ENCODE data around the gene RASAL2.
"Not testable (repeated sequence)": the region's sequence is repeated elsewhere in the genome, so short reads cannot be mapped to it uniquely, and the experiment has no call there.

Gene RASAL2

DNA sequence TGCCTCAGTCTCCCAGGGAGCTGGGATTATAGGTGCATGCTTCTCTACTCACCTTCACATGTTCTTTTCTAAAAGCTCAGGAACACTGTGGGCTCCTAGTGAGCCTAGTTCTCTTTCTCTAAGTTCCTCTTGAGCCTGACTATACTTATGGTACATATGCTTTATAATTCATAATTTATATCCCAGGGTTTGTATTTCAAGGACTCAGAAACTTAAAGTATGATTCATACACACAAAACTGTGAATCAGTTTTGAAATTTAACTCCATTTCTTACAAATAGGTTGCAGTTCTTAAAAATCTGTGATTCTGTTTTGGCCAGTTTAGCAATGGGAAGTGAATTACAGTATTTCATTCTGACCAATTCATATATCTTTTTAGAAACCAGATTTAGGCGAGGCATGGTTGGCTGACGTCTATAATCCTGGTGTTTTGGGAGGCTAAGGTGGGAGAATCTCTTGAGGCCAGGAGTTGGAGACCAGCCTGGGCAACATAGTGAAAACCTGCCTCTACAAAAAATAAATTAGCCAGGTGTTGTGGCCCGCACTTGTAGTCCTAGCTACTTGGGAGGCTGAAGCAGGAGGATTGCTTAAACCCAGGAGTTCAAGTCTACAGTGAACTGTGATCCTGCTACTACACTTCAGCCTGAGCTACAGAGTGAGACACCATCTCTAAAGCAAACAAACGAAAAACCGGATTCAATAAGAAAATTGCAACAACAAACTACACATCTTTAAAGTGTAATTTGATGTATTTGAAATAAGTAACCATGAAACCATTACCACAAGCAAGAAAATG lies 15.6 kb downstream of the RASAL2 start:
- no peak for DNase-seq (ENCODE audit: low read depth in 1 of 2, low spot score in 1 of 2)

DNA sequence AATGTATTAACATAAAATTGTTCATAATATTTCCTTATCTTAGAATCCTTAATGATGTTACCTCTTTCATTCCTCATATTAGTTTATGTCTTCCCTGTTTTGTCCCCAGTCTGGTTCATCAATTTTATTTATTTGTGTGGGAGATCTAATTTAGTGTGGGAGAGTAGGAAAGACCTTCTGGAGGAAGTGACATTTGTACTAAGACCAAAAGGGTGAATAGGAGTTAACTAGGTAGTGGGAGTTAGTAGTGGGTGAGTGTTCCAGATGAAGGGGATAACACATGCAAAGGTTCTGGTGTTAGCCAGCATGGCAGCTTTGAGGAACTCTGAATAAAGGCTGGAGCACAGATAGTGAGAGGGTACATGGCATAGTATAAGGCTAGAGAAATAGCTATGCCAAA lies 21.4 kb downstream of the RASAL2 start:
- no peak for DNase-seq (ENCODE audit: low read depth in 1 of 2, low spot score in 1 of 2)

DNA sequence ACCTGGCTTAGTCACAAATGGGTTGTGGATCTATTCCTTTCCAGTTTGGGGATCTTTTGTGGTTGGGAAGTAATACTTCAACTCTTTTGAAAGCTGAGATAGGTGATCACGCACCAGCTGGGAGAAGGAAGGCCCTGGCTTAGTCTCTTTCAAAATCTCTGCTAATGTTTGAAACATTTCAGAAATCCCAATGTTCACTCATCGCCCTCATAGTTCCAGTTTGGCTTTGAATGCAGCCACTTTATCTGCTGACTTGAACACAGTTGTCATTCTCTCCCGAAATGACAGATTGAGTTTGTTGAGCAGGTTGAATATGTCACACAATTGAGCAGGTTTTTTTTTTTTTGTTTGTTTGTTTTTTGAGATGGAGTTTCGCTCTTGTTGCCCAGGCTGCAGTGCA lies 24.6 kb downstream of the RASAL2 start:
- no peak for DNase-seq (ENCODE audit: low read depth in 1 of 2, low spot score in 1 of 2)

DNA sequence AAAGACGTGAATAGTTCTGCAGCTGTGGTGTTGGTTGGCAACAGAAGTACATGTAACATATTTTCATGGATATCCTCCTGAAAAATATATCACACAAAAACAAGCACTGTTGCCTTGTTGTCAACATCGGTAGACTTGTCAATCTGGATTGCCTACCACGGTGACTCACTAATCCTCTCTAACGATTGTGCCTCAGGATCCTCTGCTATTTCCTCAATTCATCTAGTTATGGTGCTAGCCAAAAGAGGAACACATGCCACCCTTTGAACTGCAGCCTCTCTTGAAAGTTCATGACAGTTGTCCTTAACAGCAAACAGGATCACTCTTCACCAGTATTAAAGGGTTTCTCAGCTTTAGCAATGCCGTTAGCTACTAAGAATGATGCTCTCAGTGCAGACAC lies 25.7 kb downstream of the RASAL2 start:
- DNase-seq (ENCODE audit: low read depth in 1 of 2, low spot score in 1 of 2), result no peak

DNA sequence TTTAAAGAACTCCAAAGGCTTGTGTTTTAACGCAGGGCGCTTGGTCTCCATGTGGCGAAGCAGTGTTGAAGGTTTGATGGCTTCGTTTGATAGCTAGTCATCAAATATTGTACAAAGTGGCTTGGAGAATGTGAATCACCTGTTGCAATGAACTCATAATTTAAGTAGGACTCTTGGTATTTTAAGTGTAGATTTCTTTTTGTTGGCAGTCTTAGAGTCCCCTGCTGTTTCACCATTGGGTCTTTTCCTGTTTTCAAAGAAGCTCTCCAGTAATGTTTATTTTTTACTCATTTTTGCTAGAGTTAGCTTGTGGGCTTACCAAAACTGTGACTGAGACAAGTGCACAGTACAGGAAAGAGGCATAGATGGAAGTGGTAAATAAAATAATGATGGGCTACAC lies 26.2 kb downstream of the RASAL2 start:
- no peak for DNase-seq (ENCODE audit: low read depth in 1 of 2, low spot score in 1 of 2)

DNA sequence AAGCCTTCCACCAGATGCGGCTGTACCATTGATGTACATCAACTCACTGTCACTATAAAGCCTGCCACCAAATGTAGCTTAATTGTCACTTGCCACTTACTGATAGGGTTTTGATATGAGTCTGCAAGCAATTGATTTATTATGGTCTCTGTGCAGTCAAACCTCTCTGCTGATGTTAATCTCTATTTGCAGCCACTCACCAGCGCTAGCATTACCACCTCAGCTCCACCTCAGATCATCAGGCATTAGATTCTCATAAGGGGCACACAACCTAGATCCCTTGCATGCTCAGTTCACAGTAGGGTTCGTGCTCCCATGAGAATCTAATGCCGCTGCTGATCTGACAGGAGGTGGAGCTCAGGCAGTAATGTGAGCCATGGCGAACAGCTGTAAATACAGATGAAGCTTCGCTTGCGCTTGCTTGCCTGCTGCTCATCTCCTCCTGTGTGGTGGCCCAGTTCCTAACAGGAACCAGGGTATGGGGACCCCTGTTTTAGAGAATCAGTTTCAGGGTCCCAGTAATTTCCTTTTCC lies 26.7 kb downstream of the RASAL2 start:
- not testable (repeated sequence) for DNase-seq (ENCODE audit: low read depth in 1 of 2, low spot score in 1 of 2)

DNA sequence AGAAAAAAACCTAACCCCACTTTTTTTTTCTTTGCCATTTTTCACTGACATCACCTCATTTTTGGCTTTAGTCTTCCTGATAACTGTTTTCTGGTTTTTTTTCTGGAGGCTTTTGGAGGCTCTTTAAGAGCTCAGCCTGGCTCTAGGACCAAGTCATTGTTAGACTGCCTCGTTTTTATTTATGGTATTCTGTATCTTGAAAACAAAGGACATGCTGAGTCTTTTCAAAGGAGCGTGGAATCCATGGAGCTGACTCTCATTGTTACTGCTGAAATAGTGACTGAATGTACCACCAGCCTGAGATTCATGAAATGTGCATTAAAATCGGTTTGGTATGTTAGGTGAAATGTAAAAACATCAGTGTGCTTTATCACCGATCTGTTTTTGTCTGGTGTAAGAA lies 28.0 kb downstream of the RASAL2 start:
- no peak for DNase-seq (ENCODE audit: low read depth in 1 of 2, low spot score in 1 of 2)

DNA sequence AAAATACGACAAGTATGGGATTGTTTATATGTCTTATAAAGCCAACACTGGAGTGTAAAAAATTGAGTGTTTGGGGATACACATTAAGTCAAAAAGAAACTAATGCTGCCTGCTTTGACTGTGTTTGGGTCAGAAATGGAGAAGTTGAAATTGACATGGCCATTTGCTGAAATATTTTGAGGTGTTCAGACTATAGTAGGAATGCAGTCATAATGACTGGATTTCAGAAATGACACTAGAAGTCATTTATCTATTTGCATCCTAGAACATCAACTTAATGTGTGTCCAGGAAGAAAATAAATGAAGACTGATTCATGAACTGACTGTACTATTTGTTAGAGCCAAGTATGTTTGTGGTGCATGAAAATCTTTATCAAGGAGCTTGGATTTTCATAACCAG lies 28.4 kb downstream of the RASAL2 start:
- DNase-seq (ENCODE audit: low read depth in 1 of 2, low spot score in 1 of 2), result no peak

DNA sequence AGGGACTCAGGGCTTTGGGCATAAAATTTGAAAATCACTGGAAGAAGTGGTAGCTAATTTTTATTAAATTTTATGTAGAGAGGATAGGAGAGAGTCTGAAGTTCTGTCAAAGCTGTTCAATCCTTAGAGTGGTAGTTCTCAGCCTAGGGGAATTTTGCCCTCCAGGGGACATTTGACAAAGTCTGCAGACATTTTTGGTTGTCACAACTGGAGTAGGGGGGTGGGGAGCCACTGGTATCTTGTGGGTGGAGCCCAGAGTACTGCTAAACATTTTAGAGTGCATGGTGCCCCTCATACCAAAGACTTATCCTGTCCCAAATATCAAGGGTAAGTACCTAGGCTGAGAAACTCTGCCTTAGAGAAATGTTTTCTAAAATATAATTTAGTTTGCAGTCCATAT lies 30.2 kb downstream of the RASAL2 start:
- DNase-seq (ENCODE audit: low read depth in 1 of 2, low spot score in 1 of 2), result no peak

DNA sequence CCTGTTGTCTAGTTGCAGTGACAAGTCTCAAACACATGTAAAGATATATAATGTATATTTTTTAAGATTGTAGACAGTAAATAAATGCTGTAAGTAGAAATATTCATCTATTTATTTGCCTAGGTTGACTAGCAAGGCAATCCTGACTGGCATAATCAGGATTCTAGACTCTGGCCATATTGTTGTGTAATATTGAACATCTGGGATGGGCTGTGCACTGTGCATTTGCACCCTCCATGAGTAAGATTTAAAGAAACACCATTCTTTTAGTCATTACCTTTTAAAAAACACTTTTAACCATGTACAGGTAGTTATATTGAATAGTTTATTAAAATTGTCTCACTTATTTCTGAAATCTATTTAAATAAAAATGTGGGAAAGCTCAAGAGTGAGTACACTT lies 32.4 kb downstream of the RASAL2 start:
- DNase-seq (ENCODE audit: low read depth in 1 of 2, low spot score in 1 of 2), result no peak

DNA sequence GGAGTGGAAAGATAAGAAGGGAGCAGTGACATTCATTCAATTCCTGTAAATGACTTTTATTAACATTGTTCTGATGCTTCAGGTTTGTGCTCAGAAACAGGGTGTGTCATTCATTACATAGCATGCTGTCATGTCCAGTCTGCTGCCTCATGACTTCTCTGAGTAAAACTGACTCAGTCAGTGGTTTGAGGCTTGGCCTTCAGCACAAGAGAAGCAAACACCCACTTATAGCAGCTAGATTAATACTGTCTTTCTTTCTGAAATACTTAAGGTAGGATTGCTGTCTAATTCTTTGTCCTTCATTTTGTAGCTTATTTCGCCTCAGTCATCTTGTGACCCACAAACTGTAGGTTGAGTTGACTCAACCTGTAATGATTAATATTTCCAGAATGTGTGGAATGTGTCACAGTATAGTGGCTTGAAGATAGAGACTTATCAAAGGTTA lies 32.9 kb downstream of the RASAL2 start:
- DNase-seq (ENCODE audit: low read depth in 1 of 2, low spot score in 1 of 2), result no peak

DNA sequence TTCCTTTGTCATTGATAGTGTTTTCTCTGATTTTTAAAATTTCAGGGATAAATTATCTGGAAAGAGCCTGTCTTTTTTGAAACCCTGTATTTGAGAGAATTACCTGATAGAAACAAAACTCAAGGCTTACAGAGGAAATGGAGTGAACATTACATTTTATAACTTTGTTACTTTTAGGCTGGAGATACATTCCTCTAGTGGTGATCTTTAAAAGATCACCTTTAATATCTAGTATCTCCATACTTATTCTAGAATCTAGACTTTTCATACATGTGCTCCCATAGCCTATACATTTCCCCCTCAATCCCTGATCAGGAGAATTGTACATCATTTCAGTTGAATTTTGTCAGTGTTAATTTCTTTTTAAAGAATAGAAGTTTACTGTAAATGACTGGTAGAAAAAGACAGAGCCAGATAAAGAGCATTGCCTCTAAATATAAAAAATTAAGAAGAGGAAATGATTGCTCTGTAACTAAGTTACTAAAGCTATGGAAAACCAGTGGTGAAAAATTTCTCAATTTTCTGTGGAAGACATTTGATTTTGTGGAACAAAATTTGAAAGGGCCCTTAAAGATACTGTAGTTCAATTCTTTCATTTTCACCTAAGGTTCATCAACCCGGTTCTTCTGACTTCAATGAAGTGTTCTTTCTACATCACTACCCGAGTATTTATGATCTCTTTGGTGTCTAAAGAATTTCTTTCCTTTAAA lies 33.7 kb downstream of the RASAL2 start:
- no peak for DNase-seq (ENCODE audit: low read depth in 1 of 2, low spot score in 1 of 2)

DNA sequence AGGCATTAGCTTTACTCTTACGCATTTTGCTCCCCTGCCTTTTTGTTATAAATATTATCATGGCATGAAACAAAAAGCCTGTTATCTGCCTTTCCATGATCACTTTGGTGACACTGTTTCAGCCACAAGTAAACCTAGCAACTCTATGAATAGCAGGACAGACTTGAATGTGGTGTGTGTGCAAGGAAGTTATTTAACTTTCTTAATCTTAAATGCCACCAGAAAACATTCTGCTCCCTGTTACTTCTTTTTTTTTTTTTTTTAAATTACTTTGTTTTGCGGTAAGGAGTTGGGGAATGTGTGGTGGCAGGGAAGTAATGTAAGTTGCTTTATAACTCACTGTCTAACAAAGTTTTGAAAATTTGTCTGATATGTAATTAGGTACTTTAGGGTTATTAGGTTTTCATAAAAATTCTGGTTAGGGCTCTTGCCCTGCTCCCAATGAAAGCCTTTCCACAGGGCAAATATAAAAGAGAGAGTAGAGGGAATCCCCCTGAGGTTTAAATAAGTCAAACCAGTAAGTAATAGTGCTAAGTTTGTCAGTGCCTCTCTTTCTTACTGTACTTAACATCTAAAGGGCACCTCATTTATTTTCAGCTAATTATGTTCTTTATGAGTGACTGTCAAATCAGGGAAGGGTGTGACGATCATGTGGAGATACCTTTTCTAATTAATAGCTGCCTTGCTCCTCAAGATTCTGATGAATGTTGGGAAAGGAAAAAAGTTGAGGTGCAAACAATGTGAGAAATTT lies 39.5 kb downstream of the RASAL2 start:
- no peak for DNase-seq (ENCODE audit: low read depth in 1 of 2, low spot score in 1 of 2)

DNA sequence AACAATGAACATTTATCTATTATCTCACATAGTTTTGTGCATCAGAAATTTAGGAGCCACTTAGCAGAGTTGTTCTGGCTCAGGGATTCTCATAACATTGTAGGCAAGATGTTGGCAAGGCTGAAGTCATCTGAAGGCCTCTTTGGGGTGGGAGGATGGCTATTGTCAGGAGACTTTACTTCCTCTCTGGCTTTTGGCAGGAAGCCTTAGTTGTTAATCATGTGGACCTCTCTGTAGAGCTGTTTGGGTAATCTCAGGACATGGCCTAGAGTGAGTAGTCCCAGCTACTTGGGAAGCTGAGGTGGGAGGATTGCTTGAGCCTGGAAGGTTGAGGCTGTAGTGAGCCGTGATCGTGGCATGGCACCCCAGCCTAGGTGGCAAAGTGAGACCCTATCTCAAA lies 40.2 kb downstream of the RASAL2 start:
- DNase-seq (ENCODE audit: low read depth in 1 of 2, low spot score in 1 of 2), result no peak

DNA sequence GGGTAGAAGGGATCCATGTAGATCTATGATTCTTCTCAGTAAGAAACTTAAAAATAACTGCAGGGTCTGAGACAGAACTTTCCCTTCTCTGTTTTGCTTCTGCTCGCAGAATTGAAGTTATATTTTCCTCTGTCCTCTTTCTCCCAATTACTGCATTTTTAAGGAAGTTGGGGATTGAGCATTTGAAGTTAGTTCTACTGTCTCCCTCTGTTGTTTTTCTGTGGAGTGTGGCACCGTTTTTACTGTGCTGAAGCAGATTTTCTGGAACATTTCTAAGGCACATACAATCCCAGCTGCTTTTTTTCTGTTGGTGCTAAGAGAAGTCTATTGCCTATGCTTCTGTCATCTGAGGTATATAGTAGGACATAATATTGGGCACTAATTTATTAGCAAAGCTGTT lies 43.3 kb downstream of the RASAL2 start:
- no peak for DNase-seq (ENCODE audit: low read depth in 1 of 2, low spot score in 1 of 2)

DNA sequence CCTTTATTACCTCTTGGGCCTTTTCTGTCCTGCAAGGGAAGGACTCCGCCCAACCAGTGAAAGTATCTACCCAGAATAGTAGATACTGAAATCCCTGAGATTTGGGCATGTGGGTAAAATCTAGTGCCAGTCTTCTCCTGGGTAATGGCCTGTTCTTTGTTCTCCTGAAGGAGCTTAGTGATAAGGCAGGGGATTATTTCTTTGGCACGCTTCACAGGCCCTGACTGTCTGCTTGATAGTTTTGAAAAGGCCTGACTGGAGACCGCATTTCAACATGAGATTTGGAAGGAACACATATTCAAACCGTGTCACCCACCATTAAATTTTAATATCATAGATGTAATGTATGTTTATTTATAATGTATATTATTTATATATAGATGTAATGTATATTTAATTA lies 48.9 kb downstream of the RASAL2 start:
- DNase-seq (ENCODE audit: low read depth in 1 of 2, low spot score in 1 of 2), result no peak

DNA sequence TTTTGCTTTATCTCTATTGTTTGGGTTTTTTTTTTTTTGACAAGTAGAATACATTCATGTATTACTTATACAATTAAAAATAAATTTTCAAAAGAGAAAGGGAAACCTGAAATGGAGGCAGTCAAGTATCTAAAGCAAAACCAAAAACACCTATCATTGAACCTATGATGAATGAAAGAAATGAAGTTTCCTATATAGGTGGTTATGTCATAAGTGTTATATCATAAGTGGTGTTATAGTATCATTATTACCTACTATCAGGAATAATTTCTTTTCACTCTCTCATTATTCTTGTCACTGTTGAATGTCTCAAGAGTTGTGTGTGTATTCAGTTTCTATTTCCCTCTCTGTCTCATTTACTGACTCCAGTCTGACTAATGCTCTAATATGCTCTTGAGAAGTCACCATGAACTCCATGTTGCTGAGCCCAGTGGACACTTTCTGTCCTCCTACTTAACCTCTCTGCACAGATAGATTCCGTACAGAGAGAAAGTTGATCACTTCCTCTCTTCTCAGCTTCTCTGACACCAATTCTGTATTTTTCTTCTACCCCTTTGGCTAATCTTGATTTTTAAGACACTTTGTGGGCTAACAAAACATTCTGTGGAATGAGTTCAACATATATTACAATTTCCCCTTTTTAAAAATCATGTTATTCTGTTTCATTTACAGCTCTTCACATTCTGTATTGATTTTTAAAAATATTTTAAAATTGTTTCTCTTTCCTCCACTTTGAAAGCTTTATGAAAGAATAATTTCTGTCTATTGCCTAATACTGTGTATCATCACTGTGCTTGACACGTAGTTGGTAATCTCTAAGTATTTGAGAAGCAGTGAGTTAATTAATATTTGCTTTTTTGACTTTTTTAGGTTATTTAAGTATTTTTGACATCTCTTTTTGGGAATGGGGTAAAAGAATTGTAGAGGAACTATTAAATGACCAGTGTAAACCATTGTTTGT lies 50.1 kb downstream of the RASAL2 start:
- DNase-seq (ENCODE audit: low read depth in 1 of 2, low spot score in 1 of 2), result no peak

DNA sequence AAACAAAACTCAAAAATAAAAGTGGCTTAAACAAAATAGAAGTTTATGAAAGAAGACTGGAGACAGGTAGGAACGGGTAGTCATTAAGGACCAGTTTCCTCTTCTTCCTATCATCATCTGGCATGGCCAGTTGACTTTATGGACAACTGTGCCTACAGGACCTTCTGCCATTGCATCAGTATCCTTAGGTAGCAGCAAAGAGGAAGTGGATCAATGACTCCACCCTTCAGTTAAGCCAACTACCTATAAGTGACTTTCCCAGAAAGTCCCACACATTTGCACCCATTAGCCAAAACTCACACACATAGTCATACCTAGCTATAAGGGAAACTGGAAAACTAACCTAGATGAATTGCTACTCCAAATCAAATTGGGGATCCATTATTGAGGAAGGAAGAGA lies 51.7 kb downstream of the RASAL2 start:
- no peak for DNase-seq (ENCODE audit: low read depth in 1 of 2, low spot score in 1 of 2)

DNA sequence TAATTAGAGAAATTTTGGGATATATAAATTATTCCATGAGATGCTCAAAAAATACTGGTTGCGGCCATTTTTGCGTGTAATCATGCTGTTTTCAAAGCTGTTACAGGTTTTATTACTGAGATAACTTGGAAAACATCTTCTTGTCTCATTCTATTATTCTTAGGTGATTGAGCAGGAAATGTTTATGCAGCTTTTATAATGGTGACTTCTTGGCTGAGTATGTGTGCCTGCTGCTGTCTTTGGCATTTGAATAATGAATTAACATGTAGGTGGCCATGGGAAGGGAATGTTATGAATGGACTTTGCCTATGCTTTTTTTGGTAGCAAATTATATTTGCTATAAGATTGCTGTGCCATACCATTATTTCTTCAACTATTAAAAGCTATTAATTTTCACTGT lies 52.5 kb downstream of the RASAL2 start:
- no peak for DNase-seq (ENCODE audit: low read depth in 1 of 2, low spot score in 1 of 2)

DNA sequence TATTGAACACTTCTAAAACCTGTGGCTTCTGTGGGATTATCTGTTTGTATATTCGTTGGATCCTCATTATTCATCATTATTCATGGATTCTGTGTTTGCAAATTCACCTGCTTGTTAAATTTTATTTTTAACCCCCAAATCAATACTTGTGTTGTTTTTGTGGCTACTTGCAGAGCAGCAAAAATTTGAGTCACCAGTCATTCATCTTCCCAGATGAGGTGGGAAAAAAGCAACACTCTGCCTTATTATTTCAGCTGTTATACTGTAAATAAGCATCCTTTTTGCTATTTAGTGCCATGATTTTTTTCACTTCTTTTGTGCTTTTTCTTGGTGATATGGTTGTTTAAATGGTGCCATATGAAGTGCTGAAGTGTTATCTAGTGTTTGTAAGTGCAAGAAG lies 56.7 kb downstream of the RASAL2 start:
- DNase-seq (ENCODE audit: low read depth in 1 of 2, low spot score in 1 of 2), result no peak

DNA sequence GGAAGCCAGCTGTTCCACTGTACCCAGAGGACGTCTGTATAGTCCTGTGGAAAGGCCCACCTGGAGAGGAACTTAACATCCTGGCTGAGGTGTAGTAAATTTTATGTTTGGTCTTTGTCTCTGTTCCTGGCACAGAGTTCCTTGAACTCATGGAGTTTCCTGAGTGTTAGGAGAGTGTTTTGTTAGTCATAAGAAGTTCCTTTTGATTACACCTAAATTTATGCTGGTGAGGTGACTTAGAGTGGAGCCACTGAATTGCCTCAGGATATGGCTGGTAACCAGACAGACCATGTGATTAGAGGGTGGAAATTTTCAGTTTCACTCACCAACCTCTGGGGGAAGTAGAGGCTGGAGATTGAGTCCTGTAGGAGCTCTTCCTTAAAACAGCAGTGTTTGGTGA lies 57.9 kb downstream of the RASAL2 start:
- no peak for DNase-seq (ENCODE audit: low read depth in 1 of 2, low spot score in 1 of 2)
